Osteoblast (primary cell): ENCODE measurements around the gene AKT2. TPM values are rescaled to one million over a fixed set of nuclear protein-coding genes. Genes with fewer than 3 reads are reported as not detected.

Source experiments
- DNase-seq: peaks from one replicate; pipeline ENCODE4 v3.0.0; 2011; ENCODE audit warnings: low spot score, mixed read lengths; ENCODE audit not compliant: insufficient read length; ENCODE audit errors: missing footprints
- H2AFZ ChIP-seq: 2 replicates; pipeline ENCODE4 v1.6.0; 2011; ENCODE audit warnings: mild to moderate bottlenecking, low read length
- H3K27ac ChIP-seq: 2 replicates; pipeline ENCODE4 v1.5.1; 2011; ENCODE audit warnings: mild to moderate bottlenecking, low read depth, low read length, moderate library complexity
- H3K27me3 ChIP-seq: 2 replicates; pipeline ENCODE4 v1.6.0; 2012; ENCODE audit warnings: mild to moderate bottlenecking, control low read depth, inconsistent platforms, low read length, moderate library complexity; ENCODE audit not compliant: insufficient read depth
- H3K36me3 ChIP-seq: 2 replicates; pipeline ENCODE4 v1.5.1; 2011; ENCODE audit warnings: mild to moderate bottlenecking, low read length, control low read depth, moderate library complexity; ENCODE audit not compliant: insufficient read depth
- H3K4me1 ChIP-seq: 2 replicates; pipeline ENCODE4 v1.5.1; 2011; ENCODE audit warnings: mild to moderate bottlenecking, low read length, control low read depth, moderate library complexity; ENCODE audit not compliant: insufficient read depth
- H3K4me2 ChIP-seq: 2 replicates; pipeline ENCODE4 v1.6.0; 2011; ENCODE audit warnings: mild to moderate bottlenecking, low read length; ENCODE audit not compliant: insufficient read depth
- H3K4me3 ChIP-seq: fragments of 200-600 bp; sonication (generic); 3 replicates; pipeline ENCODE4 v1.5.1; 2012; ENCODE audit warnings: mild to moderate bottlenecking, low read length, inconsistent platforms; ENCODE audit not compliant: insufficient read depth
- H3K79me2 ChIP-seq: 2 replicates; pipeline ENCODE4 v1.6.0; 2012; ENCODE audit warnings: mild to moderate bottlenecking, low read length, control low read depth, inconsistent platforms; ENCODE audit not compliant: insufficient read depth
- H3K9me3 ChIP-seq: 2 replicates; pipeline ENCODE4 v1.5.1; 2011; ENCODE audit warnings: low read depth, low read length, control low read depth
- H4K20me1 ChIP-seq: 2 replicates; pipeline ENCODE4 v1.6.0; 2012; ENCODE audit warnings: mild to moderate bottlenecking, low read length, control low read depth; ENCODE audit not compliant: insufficient read depth
- total RNA-seq: library from RNA; depleted of rRNA; stranded (reverse); fragments of >200 nt; gene quantifications from 2 replicates; pipeline ENCODE4 v1.2.3, GENCODE V29; 2012
- TF ChIP-seq, protein P1 (sequence below): IDR thresholded peaks from 2 replicates; pipeline ENCODE4 v1.5.1; 2011; ENCODE audit warnings: mild to moderate bottlenecking, low read depth, low read length, moderate library complexity; ENCODE audit errors: extremely low read depth

The AKT2 gene
- total RNA-seq, 1 donor: 115 TPM

DNA sequence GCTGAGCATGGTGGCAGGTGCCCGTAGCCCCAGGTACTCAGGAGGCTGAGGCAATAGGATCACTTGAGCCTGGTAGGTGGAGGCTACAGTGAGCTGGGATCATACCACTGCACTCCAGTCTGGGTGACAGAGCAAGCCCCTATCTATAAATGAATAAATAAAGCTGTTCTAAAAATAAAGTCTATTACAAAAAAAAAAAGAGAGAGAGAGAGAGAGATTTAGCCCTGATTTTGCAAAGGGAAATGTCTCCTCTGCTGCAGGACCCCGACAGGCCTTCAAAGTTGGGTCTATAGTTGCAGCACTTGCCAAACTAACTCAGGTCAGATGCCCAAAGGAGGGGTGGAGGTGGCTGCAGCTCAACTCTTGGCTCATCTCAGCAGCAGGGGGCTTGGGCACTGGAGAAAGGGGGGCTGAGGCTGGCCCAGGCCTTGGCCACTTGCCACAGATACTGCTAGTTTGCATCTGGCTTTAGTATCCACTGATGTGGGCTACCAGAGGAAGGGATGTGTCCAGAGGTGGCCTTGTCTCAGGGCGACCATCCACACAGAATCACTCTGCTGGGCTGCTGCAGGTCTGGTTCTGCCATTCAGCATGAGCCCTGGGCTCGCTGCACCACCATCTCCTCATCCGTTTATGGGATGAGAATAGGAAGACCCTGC, 30.8 kb upstream of the AKT2 start:
- H3K27me3 ChIP-seq: no peaks in the 10 kb centered on the region
- no peaks in the 10 kb centered on the region for H4K20me1 ChIP-seq
- DNase-seq: no peak
- no peak overlapping the region for H3K4me3 ChIP-seq
- H3K36me3 ChIP-seq: peaks cover 2% of the 10 kb centered on the region
- no peaks in the 10 kb centered on the region for H3K4me1 ChIP-seq
- H3K9me3 ChIP-seq: no peaks in the 10 kb centered on the region
- H3K4me2 ChIP-seq: no peak overlapping the region
- no peak overlapping the region for H2AFZ ChIP-seq
- TF ChIP-seq, protein P1, sequence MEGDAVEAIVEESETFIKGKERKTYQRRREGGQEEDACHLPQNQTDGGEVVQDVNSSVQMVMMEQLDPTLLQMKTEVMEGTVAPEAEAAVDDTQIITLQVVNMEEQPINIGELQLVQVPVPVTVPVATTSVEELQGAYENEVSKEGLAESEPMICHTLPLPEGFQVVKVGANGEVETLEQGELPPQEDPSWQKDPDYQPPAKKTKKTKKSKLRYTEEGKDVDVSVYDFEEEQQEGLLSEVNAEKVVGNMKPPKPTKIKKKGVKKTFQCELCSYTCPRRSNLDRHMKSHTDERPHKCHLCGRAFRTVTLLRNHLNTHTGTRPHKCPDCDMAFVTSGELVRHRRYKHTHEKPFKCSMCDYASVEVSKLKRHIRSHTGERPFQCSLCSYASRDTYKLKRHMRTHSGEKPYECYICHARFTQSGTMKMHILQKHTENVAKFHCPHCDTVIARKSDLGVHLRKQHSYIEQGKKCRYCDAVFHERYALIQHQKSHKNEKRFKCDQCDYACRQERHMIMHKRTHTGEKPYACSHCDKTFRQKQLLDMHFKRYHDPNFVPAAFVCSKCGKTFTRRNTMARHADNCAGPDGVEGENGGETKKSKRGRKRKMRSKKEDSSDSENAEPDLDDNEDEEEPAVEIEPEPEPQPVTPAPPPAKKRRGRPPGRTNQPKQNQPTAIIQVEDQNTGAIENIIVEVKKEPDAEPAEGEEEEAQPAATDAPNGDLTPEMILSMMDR: no peak
- H3K79me2 ChIP-seq: no peaks in the 10 kb centered on the region
- no peak overlapping the region for H3K27ac ChIP-seq

DNA sequence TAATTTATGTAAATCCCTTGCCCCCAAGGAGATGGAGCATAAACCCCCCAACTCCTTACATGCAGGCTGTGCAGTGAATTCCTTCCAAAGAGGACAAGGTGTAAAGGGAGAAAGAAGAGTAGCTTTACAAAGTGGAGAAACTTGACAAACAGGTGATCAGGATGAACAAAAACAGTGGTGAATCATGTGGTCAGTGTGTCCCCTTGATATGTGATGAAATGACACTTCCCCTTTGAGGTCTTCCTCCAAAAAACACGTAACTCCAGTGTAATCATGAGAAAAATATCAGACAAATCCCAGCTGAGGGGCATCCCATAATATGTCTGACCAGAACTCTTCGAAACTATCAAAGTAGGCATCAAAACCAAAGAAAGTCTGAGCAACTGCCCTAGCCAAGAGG, 29.5 kb upstream of the AKT2 start:
- no peaks in the 10 kb centered on the region for H3K27me3 ChIP-seq
- no peak overlapping the region for H3K4me3 ChIP-seq
- no peak overlapping the region for H3K4me2 ChIP-seq
- DNase-seq: no peak
- no peaks in the 10 kb centered on the region for H3K79me2 ChIP-seq
- no peaks in the 10 kb centered on the region for H3K4me1 ChIP-seq
- no peaks in the 10 kb centered on the region for H4K20me1 ChIP-seq
- H3K27ac ChIP-seq: no peak overlapping the region
- no peak overlapping the region for H2AFZ ChIP-seq
- peaks cover 2% of the 10 kb centered on the region for H3K36me3 ChIP-seq
- TF ChIP-seq, protein P1: no peak
- H3K9me3 ChIP-seq: no peaks in the 10 kb centered on the region

DNA sequence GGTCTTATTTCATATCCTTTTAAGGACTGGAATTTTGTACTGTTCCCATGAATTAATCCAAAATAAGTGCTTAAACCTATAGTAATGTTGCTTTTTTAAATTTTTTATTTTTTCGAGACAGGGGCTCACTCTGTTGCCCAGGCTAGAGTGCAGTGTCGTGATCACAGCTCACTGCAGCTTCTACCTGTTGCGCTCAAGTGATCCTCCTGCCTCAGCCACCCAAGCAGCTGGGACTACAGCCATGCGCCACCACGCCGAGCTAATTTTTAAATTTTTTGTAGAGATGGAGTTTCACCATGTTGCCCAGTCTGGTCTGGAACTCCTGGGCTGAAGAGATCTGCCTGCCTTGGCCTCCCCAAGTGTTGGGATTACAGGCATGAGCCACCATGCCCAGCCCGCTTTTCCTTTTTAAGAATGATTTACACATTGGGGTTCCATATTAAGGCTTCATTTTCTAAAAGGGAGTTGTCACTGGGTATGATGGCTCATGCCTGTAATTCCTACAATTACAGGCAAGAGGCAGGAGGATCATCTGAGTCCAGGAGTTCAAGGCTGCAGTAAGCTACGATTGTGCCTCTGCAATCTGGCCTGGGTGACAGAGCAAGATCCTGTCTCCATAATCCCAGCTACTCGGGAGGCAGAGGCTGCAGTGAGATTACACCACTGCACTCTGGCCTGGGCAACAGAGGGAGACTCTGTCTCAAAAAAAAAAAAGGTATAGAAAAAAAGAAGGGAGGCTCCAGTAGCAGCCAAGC, 28.3 kb upstream of the AKT2 start:
- no peak overlapping the region for H3K4me3 ChIP-seq
- H2AFZ ChIP-seq: no peak overlapping the region
- no peaks in the 10 kb centered on the region for H4K20me1 ChIP-seq
- H3K36me3 ChIP-seq: peaks cover 2% of the 10 kb centered on the region
- H3K27ac ChIP-seq: no peak overlapping the region
- TF ChIP-seq, protein P1: no peak
- no peaks in the 10 kb centered on the region for H3K4me1 ChIP-seq
- no peak for DNase-seq
- H3K9me3 ChIP-seq: no peaks in the 10 kb centered on the region
- no peak overlapping the region for H3K4me2 ChIP-seq
- no peaks in the 10 kb centered on the region for H3K79me2 ChIP-seq
- H3K27me3 ChIP-seq: no peaks in the 10 kb centered on the region

DNA sequence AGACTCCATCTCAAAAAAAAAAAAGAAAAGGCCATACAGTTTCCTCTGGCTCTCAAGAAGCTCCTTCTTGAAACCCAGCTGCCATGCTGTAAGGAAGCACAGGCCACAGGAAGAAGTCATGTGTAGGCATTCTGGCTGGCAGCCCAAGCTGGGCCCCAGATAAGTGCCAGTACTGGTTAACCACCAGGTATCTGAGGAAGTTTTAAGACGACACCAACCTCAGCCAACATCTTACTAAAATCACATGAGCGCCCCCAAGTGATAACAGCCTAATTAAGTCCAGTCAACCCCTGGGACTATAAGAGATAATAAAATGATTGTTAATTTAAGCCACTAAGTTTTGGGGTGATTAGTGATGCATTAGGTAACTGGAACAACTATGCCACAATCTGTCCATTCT, 27.4 kb upstream of the AKT2 start:
- TF ChIP-seq, protein P1: no peak
- no peak overlapping the region for H2AFZ ChIP-seq
- peaks cover 2% of the 10 kb centered on the region for H3K36me3 ChIP-seq
- no peaks in the 10 kb centered on the region for H3K27me3 ChIP-seq
- no peaks in the 10 kb centered on the region for H3K9me3 ChIP-seq
- no peak overlapping the region for H3K27ac ChIP-seq
- no peaks in the 10 kb centered on the region for H4K20me1 ChIP-seq
- no peaks in the 10 kb centered on the region for H3K4me1 ChIP-seq
- no peaks in the 10 kb centered on the region for H3K79me2 ChIP-seq
- no peak overlapping the region for H3K4me3 ChIP-seq
- no peak overlapping the region for H3K4me2 ChIP-seq
- DNase-seq: no peak
